Fibroblast of lung (primary cell): Measurements from ENCODE around the gene EHMT1.

Experiments used
- EZH2 ChIP-seq: IDR thresholded peaks from 2 replicates; pipeline ENCODE4 v1.5.1; 2012; ENCODE audit warnings: low read length, control low read depth, mild to moderate bottlenecking; ENCODE audit errors: missing control alignments
- TF ChIP-seq, protein P1 (sequence below), 2 donors: IDR thresholded peaks in 1 of 2; conservative IDR thresholded peaks in 1 of 2; 1 replicate in 1 of 2; 2 replicates in 1 of 2; pipeline ENCODE4 v1.5.1; 2011 to 2012; ENCODE audit warnings: low read length in 2 of 2, control low read depth in 1 of 2, inconsistent platforms in 1 of 2, low read depth in 1 of 2, mild to moderate bottlenecking in 1 of 2

DNA sequence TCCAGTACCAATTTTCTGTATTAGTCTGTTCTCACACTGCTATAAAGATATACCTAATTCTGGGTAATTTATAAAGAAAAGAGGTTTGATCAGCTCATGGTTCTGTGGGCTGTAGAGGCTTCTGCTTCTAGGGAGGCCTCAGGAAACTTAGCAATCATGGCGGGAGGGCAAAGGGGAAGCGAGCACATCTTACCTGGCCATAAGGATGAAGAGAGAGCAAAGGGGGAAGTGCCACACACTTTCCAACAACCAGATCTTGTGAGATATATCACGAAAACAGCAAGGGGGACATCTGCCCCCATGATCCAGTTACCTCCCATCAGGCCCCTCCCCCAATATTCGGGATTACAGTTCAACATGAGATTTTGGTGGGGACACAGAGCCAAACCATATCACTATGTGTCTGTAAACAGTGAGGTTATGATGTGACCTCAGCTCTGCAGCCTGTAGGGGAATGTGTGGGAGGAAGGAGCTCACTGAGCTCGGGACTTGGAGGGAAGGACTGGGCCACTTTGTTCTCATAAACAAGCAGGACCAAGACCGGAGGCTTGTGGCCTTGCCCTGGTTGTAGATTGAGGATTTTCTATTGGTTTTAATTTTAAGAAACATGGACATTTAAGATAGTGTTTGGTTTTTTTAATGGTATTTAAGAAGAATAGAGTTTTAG lies 85.2 kb downstream of the EHMT1 start:
- TF ChIP-seq, protein P1, sequence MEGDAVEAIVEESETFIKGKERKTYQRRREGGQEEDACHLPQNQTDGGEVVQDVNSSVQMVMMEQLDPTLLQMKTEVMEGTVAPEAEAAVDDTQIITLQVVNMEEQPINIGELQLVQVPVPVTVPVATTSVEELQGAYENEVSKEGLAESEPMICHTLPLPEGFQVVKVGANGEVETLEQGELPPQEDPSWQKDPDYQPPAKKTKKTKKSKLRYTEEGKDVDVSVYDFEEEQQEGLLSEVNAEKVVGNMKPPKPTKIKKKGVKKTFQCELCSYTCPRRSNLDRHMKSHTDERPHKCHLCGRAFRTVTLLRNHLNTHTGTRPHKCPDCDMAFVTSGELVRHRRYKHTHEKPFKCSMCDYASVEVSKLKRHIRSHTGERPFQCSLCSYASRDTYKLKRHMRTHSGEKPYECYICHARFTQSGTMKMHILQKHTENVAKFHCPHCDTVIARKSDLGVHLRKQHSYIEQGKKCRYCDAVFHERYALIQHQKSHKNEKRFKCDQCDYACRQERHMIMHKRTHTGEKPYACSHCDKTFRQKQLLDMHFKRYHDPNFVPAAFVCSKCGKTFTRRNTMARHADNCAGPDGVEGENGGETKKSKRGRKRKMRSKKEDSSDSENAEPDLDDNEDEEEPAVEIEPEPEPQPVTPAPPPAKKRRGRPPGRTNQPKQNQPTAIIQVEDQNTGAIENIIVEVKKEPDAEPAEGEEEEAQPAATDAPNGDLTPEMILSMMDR (conservative IDR thresholded peaks at IDR 0.05 in 1 of 2, IDR thresholded peaks at IDR 0.05 in 1 of 2; ENCODE audit: low read depth in 1 of 2, low read length in 2 of 2) = no peak
- no peak for TF ChIP-seq EZH2
